Suprapubic skin (tissue), 4 donors: ENCODE data around the gene POMGNT2. TPM values are rescaled to one million over a fixed set of nuclear protein-coding genes. Genes with fewer than 3 reads are reported as not detected.

Experiments used
- DNase-seq, 2 donors: peaks; one replicate each; pipeline ENCODE4 v3.0.0-alpha.2; 2019; ENCODE audit warnings: low spot score in 2 of 2
- H3K27ac ChIP-seq: fragments of 200-600 bp; sonication (generic); one replicate; pipeline ENCODE4 v1.5.1; 2019
- H3K27me3 ChIP-seq: fragments of 200-600 bp; sonication (generic); one replicate; pipeline ENCODE4 v1.5.1; 2019
- H3K36me3 ChIP-seq: fragments of 200-600 bp; sonication (generic); one replicate; pipeline ENCODE4 v1.5.1; 2019
- H3K4me1 ChIP-seq: fragments of 200-600 bp; sonication (generic); one replicate; pipeline ENCODE4 v1.5.1; 2019
- H3K4me3 ChIP-seq: fragments of 200-600 bp; sonication (generic); one replicate; pipeline ENCODE4 v1.5.1; 2019; ENCODE audit warnings: mild to moderate bottlenecking
- H3K9me3 ChIP-seq: fragments of 200-600 bp; sonication (generic); one replicate; pipeline ENCODE4 v1.5.1; 2019
- EP300 ChIP-seq: sonication (generic); formaldehyde crosslinking; IDR thresholded peaks from one replicate; pipeline ENCODE4 v1.6.1; 2017; ENCODE audit warnings: antibody characterized with exemption
- POLR2A ChIP-seq, 2 donors: fragments of 450-650 bp; IDR thresholded peaks; one replicate each; pipeline ENCODE4 v1.6.1; 2017; ENCODE audit warnings: antibody characterized with exemption in 2 of 2, mild to moderate bottlenecking in 2 of 2, moderate library complexity in 2 of 2
- POLR2AphosphoS5 ChIP-seq, 3 donors: sonication (generic); formaldehyde crosslinking; IDR thresholded peaks; one replicate each; pipeline ENCODE4 v1.6.1; 2017; ENCODE audit warnings: antibody characterized with exemption in 3 of 3
- WGBS: methylation state at CpG from one replicate; pipeline ENCODE4 v1.1.5; 2018; 5-methylcytosine and 5-hydroxymethylcytosine counted together
- total RNA-seq, 4 donors: library from RNA; depleted of rRNA; stranded (reverse); fragments of >200 nt; gene quantifications; one replicate each; pipeline ENCODE4 v1.1.0, GENCODE V29; 2016
- TF ChIP-seq, protein P1 (sequence below), 2 donors: fragments of 200-600 bp in 1 of 2; fragments of 450-650 bp in 1 of 2; sonication (generic) in 1 of 2; IDR thresholded peaks; one replicate each; pipeline ENCODE4 v1.5.1; 2016 to 2019; ENCODE audit warnings: antibody characterized with exemption in 2 of 2, mild to moderate bottlenecking in 1 of 2, moderate library complexity in 1 of 2

POMGNT2 gene
- total RNA-seq, 4 donors from 2014 or later, result 15.8 to 29.9 (median 24.1) TPM

GRCh38 chr3:43074901-43075689 is 30.8 kb downstream of the POMGNT2 start:
- H3K27ac ChIP-seq, result no peak overlapping the region
- H3K36me3 ChIP-seq, result peaks cover 9% of the 10 kb centered on the region
- H3K27me3 ChIP-seq, result no peaks in the 10 kb centered on the region
- H3K9me3 ChIP-seq, result no peaks in the 10 kb centered on the region
- no peak overlapping the region for H3K4me3 ChIP-seq
- 89% methylated on average over 5 of the region's 5 CpGs for WGBS
- no peaks in the 10 kb centered on the region for H3K4me1 ChIP-seq
- TF ChIP-seq POLR2A (IDR thresholded peaks at IDR 0.05), result no peak
- DNase-seq, result no peak

DNA sequence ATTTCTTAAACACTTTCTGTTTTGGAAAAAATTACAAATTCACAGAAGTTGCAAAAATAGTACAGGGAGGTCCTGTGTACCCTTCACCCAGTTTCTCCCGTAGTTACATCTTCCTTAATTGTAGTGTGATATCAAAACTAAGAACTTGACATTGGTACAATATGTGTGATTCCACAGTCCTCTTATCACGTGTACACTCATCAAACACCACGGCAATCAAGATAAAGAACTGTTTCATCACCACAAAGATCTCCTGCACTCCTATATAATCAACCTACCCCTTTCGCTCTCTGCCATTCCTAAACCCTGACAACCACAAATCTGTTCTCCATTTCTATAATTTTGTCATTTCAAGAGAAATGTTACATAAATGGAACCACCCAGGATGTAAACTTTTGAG is 31.4 kb downstream of the POMGNT2 start:
- DNase-seq, result no peak
- Histone ChIP-seq H3K27ac (no peak overlapping the region), H3K9me3 (no peaks in the 10 kb centered on the region), H3K36me3 (peaks cover 2% of the 10 kb centered on the region), H3K27me3 (no peaks in the 10 kb centered on the region), H3K4me1 (no peaks in the 10 kb centered on the region), H3K4me3 (no peak overlapping the region)
- 78% methylated on average over 4 of the region's 4 CpGs for WGBS
- TF ChIP-seq EP300 (no peak), POLR2AphosphoS5 (IDR thresholded peaks at IDR 0.05) (no peak), POLR2A (IDR thresholded peaks at IDR 0.05) (no peak)
- TF ChIP-seq, protein P1, sequence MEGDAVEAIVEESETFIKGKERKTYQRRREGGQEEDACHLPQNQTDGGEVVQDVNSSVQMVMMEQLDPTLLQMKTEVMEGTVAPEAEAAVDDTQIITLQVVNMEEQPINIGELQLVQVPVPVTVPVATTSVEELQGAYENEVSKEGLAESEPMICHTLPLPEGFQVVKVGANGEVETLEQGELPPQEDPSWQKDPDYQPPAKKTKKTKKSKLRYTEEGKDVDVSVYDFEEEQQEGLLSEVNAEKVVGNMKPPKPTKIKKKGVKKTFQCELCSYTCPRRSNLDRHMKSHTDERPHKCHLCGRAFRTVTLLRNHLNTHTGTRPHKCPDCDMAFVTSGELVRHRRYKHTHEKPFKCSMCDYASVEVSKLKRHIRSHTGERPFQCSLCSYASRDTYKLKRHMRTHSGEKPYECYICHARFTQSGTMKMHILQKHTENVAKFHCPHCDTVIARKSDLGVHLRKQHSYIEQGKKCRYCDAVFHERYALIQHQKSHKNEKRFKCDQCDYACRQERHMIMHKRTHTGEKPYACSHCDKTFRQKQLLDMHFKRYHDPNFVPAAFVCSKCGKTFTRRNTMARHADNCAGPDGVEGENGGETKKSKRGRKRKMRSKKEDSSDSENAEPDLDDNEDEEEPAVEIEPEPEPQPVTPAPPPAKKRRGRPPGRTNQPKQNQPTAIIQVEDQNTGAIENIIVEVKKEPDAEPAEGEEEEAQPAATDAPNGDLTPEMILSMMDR (IDR thresholded peaks at IDR 0.05), result no peak

GRCh38 chr3:43073836-43074220 is 32.1 kb downstream of the POMGNT2 start:
- no peak for DNase-seq
- WGBS, result 83% methylated on average over 3 of the region's 5 CpGs

DNA sequence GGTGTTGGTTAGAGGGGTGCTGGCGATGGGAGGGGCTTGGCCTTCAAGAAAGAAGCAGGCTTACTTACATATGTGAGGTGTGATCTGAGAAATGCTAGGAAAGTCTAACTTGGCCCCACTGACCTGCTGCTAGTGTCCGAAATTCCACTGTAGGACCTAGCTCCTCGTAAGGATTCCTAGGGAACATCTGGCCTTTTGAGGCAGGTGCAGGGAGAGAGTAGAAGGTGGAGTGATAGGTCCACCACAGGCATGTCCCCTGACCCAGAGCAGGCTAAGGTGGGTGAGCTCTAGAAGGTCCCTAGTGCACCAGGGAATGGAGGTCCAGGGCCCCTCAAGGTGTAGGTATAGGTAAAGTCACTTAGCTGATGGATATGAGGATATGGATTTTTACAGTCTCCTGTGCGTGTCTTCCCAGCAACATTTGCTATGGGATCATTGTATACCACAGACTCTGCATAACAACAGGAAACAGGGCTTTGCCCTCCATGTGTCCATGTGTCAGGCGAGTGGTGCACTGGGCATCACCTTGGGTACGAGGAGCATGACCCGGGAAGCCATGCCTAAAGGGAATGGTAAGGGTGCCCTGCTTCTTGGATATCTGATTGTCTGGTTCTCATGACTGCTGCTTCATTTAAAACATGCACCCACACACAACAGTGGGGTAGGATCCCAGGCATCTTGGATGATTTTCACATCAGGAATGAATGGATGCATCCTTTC is 32.6 kb downstream of the POMGNT2 start:
- Histone ChIP-seq H3K36me3 (no peaks in the 10 kb centered on the region), H3K27me3 (no peaks in the 10 kb centered on the region), H3K4me1 (no peaks in the 10 kb centered on the region), H3K27ac (no peak overlapping the region), H3K9me3 (no peaks in the 10 kb centered on the region), H3K4me3 (no peak overlapping the region)
- WGBS, result 87% methylated on average over 7 of the region's 7 CpGs
- TF ChIP-seq EP300 (no peak), POLR2AphosphoS5 (IDR thresholded peaks at IDR 0.05) (no peak), POLR2A (IDR thresholded peaks at IDR 0.05) (no peak)
- TF ChIP-seq, protein P1 (IDR thresholded peaks at IDR 0.05), result no peak
- DNase-seq, result no peak

More at GRCh38 chr3:43073836-43074220, 32.1 kb downstream of the POMGNT2 start:
- Histone ChIP-seq H3K36me3 (no peaks in the 10 kb centered on the region), H3K27me3 (no peaks in the 10 kb centered on the region), H3K9me3 (no peaks in the 10 kb centered on the region), H3K27ac (no peak overlapping the region), H3K4me3 (no peak overlapping the region), H3K4me1 (no peaks in the 10 kb centered on the region)
- TF ChIP-seq POLR2AphosphoS5 (IDR thresholded peaks at IDR 0.05) (no peak), EP300 (no peak), POLR2A (IDR thresholded peaks at IDR 0.05) (no peak)
- TF ChIP-seq, protein P1 (IDR thresholded peaks at IDR 0.05), result no peak

GRCh38 chr3:43072361-43072760 is 33.5 kb downstream of the POMGNT2 start:
- Histone ChIP-seq H3K36me3 (no peaks in the 10 kb centered on the region), H3K4me1 (no peaks in the 10 kb centered on the region), H3K27ac (no peak overlapping the region), H3K27me3 (no peaks in the 10 kb centered on the region), H3K9me3 (no peaks in the 10 kb centered on the region), H3K4me3 (no peak overlapping the region)
- TF ChIP-seq EP300, result no peak
- no peak for TF ChIP-seq POLR2A (IDR thresholded peaks at IDR 0.05)
- TF ChIP-seq, protein P1 (IDR thresholded peaks at IDR 0.05), result no peak
- TF ChIP-seq POLR2AphosphoS5 (IDR thresholded peaks at IDR 0.05), result no peak
- DNase-seq, result no peak
- WGBS, result 98% methylated on average over 4 of the region's 4 CpGs
